ENCODE measurements around the gene DLX2. TPM values are rescaled to one million over a fixed set of nuclear protein-coding genes. Genes with fewer than 3 reads are reported as not detected.
"Not testable (repeated sequence)": the region's sequence is repeated elsewhere in the genome, so short reads cannot be mapped to it uniquely, and the experiment has no call there.

DLX2 gene
- total RNA-seq, 1 donor from 2014 or later = 9.7 TPM

- peaks cover 3% of the 10 kb centered on the region for H3K4me1 Mint-ChIP-seq
- H3K4me3 Mint-ChIP-seq = no peak overlapping the region
- no peak overlapping the region for H3K27ac Mint-ChIP-seq
- no peaks in the 10 kb centered on the region for H3K9me3 Mint-ChIP-seq
- TF ChIP-seq, protein P1, sequence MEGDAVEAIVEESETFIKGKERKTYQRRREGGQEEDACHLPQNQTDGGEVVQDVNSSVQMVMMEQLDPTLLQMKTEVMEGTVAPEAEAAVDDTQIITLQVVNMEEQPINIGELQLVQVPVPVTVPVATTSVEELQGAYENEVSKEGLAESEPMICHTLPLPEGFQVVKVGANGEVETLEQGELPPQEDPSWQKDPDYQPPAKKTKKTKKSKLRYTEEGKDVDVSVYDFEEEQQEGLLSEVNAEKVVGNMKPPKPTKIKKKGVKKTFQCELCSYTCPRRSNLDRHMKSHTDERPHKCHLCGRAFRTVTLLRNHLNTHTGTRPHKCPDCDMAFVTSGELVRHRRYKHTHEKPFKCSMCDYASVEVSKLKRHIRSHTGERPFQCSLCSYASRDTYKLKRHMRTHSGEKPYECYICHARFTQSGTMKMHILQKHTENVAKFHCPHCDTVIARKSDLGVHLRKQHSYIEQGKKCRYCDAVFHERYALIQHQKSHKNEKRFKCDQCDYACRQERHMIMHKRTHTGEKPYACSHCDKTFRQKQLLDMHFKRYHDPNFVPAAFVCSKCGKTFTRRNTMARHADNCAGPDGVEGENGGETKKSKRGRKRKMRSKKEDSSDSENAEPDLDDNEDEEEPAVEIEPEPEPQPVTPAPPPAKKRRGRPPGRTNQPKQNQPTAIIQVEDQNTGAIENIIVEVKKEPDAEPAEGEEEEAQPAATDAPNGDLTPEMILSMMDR (IDR thresholded peaks at IDR 0.05; ENCODE audit: unreplicated experiment) = no peak
- peaks cover 9% of the 10 kb centered on the region for H3K27me3 Mint-ChIP-seq (ENCODE audit: low read depth)
- DNase-seq (ENCODE audit: low spot score in 2 of 2, unreplicated experiment in 2 of 2) = no peak
- no peaks in the 10 kb centered on the region for H3K36me3 Mint-ChIP-seq
Measured at GRCh38 chr2:172120118-172120517, 17.4 kb upstream of the DLX2 start.

GRCh38 chr2:172119089-172119488 is 16.4 kb upstream of the DLX2 start:
- Mint-ChIP-seq H3K27ac (no peak overlapping the region), H3K4me3 (no peak overlapping the region), H3K9me3 (no peaks in the 10 kb centered on the region), H3K36me3 (no peaks in the 10 kb centered on the region), H3K4me1 (peaks cover 3% of the 10 kb centered on the region), H3K27me3 (ENCODE audit: low read depth) (peaks cover 9% of the 10 kb centered on the region)
- TF ChIP-seq, protein P1 (IDR thresholded peaks at IDR 0.05; ENCODE audit: unreplicated experiment) = no peak
- no peak for DNase-seq (ENCODE audit: low spot score in 2 of 2, unreplicated experiment in 2 of 2)

DNA sequence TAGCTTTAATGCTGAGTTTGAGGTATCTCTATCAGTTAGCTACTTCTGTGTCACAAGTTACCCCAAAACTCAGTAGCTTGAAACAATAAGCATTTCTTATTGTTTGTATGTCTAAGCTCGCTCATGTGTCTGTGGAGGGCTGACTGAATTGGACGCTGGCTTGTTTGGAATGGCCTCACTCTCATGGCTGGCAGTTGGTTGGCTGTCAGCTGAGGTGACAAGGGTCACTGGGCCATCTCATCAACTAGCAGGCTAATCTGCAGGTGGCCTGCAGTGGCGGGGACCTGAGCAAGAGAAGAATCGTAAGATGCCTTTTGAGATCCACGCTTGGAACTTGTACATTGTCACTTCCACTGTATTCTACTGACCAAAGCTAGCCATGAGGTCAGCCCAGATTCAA is 13.4 kb upstream of the DLX2 start:
- DNase-seq (ENCODE audit: low spot score in 2 of 2, unreplicated experiment in 2 of 2) = no peak
- Mint-ChIP-seq H3K27me3 (ENCODE audit: low read depth) (peaks cover 6% of the 10 kb centered on the region), H3K4me1 (peaks cover 3% of the 10 kb centered on the region), H3K4me3 (no peak overlapping the region), H3K36me3 (no peaks in the 10 kb centered on the region), H3K9me3 (no peaks in the 10 kb centered on the region), H3K27ac (no peak overlapping the region)
- TF ChIP-seq, protein P1 (IDR thresholded peaks at IDR 0.05; ENCODE audit: unreplicated experiment) = no peak

DNA sequence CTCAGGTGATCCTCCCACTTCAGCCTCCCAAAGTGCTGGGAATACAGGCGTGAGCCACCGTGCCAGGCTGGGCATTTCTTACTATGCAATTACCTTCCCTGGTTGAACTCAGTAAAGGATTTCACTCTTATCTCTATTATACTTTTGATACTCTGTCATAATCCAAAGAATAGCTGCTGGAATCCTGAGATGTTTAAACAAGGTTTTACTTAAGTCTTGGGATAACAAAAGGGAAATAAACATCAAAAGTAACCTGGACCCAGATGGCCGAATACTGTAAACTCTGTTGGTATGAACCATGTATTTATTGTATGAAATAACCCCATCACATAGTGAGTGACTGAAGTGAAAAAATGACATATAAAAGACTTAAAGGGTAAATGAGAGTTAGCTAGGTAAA is 11.9 kb upstream of the DLX2 start:
- Mint-ChIP-seq H3K27me3 (ENCODE audit: low read depth) (peaks cover 7% of the 10 kb centered on the region), H3K4me3 (no peak overlapping the region), H3K27ac (no peak overlapping the region), H3K4me1 (peaks cover 3% of the 10 kb centered on the region), H3K36me3 (no peaks in the 10 kb centered on the region), H3K9me3 (no peaks in the 10 kb centered on the region)
- no peak for DNase-seq (ENCODE audit: low spot score in 2 of 2, unreplicated experiment in 2 of 2)
- TF ChIP-seq, protein P1 (IDR thresholded peaks at IDR 0.05; ENCODE audit: unreplicated experiment) = no peak

DNA sequence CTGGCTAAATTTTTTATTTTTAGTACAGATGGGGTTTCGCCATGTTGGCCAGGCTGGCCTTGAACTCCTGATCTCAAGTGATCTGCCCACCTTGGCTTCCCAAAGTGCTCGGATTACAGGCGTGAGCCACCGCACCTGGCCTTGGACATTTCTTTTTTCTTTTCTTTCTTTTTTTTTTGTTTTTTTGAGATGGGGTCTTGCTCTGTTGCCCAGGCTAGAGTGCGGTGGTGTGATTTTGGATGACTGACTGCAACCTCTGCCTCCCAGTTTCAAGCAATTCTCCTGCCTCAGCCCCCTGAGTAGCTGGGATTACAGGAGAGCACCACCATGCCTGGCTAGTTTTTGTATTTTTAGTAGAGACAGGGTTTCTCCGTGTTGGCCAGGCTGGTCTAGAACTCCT is 11.5 kb upstream of the DLX2 start:
- not testable (repeated sequence) for H3K9me3 Mint-ChIP-seq; H3K27me3 Mint-ChIP-seq (ENCODE audit: low read depth); H3K27ac Mint-ChIP-seq; DNase-seq (ENCODE audit: low spot score in 2 of 2, unreplicated experiment in 2 of 2); H3K4me1 Mint-ChIP-seq; H3K36me3 Mint-ChIP-seq; H3K4me3 Mint-ChIP-seq

GRCh38 chr2:172113617-172114016 is 10.9 kb upstream of the DLX2 start:
- Mint-ChIP-seq H3K36me3 (no peaks in the 10 kb centered on the region), H3K9me3 (no peaks in the 10 kb centered on the region), H3K27ac (no peak overlapping the region), H3K4me1 (no peaks in the 10 kb centered on the region), H3K27me3 (ENCODE audit: low read depth) (peaks cover 11% of the 10 kb centered on the region), H3K4me3 (no peak overlapping the region)
- no peak for DNase-seq (ENCODE audit: low spot score in 2 of 2, unreplicated experiment in 2 of 2)
- TF ChIP-seq, protein P1 (IDR thresholded peaks at IDR 0.05; ENCODE audit: unreplicated experiment) = no peak

Measured in mesothelial cell of epicardium (in vitro differentiated cells).